ENCODE measurements around the gene BLACAT1.
"Not testable (repeated sequence)": the region's sequence is repeated elsewhere in the genome, so short reads cannot be mapped to it uniquely, and the experiment has no call there.

Gene BLACAT1

DNA sequence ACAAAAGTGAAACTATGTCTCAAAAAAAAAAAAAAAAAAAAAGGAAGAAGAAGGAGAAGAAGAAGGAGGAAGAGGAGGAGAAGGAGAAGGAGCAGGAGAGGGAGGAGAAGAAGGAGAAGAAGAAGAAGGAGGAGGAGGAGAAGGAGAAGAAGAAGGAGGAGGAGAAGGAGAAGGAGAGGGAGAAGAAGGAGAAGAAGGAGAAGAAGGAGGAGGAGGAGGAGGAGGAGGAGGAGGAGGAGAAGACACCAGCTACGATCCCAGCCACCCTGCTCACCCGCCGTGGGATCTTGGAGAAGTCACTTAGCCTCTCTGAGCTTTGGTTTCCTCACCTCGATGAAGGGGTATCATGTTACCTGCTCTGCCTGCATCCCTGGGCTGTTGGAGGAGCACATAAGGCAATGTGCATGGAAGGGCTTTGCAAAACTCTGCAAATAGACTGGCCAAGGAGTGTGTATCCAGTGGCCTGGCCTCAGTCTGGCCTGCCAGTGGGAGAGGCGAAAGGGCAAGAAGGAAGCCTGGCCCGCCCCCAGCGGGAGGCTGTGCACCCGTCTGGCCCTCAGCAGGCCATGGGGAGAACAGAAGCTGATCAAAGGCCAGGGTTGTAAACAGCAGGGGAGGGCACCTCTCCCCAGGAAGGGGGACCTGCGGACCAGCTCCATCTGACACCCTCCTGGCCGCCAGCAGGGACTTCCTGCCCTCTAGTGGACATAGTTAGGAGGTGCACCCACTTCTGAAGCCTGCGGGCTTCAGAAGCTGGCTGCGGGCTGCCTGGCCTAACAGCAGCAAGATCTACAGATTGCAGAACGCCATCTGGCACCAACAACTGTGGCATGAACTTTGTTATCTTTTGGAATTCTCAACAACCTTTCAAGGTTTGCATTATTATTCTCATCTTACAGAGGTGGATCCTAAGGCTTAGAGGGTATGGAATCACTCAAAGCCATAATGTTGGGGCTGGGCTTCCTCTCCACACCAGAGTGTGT is 29.4 kb upstream of the BLACAT1 start:
- peak in 38 of 51 donors; percentile 13 to 76 (median 54) for DNase-seq

DNA sequence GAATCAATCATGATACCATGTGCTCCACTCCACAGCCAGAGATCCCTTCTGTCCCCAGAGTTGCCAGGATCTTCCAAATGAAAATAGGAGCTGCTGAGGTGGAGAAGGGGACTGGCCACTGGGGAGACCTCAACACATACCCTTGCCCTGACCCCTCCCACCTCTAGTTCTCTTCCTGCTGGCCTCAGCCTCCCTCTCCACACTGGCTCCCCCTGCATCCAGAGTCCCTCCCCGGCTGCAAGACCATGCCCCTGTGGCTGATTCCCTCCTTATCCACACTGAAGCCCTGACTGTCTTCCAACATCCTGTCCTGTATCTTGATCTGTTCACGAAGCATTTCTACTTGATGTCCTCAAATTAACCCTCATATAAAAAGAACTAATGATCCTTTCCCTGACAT is 27.5 kb upstream of the BLACAT1 start:
- DNase-seq = no peak

DNA sequence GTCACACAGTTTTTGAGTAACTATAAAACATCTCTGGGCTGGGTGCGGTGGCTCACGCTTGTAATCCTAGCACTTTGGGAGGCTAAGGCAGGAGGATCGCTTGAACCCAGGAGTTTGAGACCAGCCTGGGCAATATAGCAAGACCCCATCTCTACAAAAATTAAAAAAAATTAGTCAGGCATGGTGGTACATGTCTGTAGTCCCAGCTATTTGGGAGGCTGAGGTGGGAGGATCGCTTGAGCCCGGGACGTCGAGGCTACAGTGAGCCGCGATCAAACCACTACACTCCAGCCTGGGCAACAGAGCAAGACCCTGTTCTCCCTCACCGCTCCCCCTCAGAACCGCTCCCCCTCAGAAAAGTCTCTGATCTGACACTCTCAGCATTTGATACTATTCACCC is 26.7 kb upstream of the BLACAT1 start:
- not testable (repeated sequence) for DNase-seq

DNA sequence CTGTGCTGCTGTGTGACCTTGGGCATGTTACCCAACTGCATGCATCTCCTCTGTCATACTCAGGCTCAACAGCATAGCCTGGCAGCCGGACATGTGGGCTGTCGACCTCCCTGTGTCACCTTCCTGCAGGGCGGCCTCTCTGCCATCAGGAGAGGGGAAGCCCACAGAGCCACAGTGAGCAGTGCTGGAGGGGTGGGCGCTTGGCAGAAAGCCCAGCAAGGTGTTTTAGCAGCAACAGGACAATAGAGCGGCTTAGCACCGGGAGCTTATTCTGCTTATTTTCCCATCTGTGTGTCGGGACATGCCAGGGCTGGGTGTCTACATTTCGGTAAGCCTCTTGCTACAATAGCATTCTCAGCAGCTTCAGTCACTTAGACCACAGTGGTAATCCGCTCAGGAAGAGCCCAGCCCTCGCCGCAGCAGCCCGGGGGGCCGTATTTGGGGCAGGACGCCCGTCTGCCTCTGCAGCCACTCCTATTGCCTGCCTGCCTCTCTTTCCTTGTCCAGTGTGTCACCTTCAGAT is 25.8 kb upstream of the BLACAT1 start:
- no peak for DNase-seq

DNA sequence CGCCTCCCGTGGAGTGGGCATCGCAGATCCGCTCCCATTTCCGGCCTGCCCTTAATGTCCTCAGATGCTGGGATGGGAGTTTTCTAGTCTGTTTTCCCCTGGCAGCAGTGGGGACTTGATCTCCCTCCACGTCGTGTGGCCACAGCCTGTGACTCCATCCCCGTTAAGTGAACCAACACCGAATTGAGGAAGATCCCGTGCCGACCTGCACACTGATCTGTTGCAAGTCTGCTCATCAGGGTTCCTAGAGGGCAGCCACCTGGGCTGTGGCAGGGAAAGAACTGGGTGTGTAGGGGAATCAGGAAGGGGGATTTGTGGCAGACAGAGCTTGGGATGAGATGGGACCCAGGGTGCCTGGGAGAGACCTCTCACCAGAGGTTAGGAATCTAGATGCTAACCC is 25.4 kb upstream of the BLACAT1 start:
- DNase-seq = no peak

DNA sequence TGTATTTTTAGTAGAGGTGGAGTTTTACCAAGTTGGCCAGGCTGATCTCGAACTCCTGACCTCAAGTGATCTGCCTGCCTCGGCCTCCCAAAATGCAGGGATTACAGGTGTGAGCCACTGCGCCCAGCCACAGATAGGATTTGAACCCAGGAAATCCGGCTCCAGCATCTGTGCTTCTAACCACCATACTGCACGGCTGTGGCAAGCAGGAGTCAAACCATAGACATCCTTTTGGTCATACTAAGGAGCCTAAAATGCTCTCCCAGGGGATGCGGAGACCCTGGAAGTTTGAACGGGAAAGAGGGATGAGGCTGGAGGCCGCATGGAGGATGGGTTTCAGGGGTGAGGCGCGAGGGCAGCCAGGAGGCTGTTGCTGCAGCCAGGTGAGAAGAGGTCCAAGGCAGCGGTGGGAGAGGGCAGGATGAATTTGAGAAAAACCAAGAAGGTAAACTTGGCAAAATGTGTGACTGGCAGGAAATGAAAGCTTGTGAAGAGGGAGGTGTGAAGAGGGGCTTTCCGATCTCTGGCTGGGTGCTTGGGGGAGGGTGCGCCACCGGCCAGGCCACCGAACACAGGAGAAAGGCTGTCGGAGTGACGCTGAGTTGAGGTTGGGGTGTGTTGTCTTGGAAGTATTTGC is 24.6 kb upstream of the BLACAT1 start:
- no peak for DNase-seq

DNA sequence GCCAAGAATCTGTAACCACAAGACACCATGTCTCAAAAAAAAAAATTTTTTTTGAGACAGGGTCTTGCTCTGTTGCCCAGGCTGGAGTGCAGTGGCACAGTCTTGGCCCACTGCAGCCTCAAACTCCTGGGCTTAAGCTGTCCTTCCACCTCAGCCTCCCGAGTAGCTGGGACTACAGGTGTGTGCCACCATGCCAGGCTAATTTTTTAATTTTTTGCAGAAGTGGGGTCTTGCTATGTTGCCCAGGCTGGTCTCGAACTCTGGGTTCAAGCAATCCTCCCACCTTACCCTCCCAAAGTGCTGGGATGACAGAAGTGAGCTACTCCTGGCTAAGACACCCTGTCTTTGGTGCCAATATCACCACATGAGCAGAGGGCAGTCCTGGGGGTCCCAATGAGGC is 23.1 kb upstream of the BLACAT1 start:
- not testable (repeated sequence) for DNase-seq

DNA sequence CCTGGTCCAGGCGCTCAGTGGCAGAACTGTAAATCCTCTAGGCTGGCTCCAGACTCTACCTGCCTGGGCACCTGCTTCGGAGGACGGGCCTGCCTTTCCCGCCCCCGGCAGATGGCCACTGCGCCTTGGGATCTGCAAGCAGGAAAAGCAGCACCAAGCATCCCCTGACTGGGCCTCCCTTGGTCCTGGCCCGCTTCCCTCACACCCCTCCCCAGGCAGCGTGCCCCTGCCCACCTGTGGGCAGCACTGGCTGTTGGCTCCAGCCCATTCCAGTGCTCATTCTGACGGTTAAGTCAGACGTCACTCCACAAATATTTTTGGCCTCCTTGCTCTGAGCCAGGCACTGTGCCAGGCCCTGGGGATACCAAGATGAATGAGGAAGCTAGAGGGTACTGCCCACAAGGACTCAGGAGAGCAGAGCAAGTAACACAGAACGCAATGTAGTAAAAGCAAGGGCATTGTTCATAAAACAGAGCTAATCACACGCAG is 22.0 kb upstream of the BLACAT1 start:
- peak in 7 of 51 donors; percentile 16 to 60 (median 33) for DNase-seq

DNA sequence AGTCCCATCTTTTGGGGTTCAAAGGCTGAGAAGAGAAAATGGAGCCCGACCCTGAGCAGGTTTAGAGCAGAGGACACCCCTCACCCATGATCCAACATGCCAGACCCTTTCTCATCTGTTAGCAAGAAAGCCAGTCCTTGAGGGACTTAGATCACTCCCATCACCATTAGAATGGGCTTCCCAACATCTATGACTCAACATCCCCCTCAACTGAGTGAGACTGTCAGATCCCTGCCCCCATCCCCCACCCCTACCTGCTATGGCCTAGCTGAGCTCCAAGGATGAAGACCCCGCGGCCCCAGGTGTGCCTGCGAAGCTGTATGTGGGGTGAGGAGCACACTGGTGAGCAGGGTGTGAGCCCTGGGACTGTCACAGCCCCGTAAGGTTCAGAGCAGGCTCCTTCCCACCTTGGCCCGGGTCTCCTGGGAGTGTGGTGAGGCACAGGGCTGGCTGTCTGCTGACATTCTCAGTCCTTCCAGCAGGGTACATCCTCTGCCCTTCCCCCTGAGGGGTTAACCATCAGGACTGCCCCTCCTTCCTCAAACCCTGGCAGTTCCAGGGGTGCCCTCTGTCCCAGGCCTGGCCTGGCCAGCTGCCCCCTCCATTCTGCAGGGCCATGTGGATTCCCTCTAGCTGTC is 21.4 kb upstream of the BLACAT1 start:
- DNase-seq = no peak

DNA sequence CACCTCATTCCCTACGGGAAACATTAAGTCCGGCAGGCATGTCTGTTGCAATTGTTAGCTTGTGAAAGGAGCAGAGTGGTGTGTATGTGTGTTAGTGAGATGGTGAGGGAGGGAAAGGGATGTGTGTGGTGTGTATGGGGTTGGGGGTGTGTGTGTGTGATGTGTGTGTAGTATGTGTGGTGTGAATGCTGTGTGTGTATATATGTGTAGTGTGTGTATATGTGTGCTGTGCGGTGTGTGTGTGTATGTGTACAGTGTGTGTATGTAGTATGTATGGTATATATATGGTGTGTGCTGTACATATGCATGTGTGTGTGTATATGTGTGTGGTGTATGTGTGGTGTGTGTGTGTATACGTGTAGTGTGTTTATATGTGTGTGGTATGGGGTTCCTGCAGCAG is 20.8 kb upstream of the BLACAT1 start:
- no peak for DNase-seq

DNA sequence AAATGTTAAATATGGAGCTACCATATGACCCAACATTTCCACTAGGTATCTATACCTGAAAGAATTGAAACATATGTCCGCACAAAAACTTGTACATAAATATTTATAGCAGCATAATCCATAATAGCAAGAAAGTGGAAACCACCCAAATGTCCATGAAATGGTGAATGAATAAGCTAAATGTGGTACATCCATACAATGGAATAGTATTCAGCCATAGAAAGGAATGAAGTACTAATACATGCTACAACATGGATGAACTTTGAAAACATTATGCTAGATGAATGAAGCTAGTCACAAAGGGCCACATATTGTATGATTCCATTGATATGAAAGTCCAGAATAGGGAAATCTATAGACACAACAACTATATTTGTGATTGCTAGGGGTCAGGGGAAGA is 20.0 kb upstream of the BLACAT1 start:
- no peak for DNase-seq

DNA sequence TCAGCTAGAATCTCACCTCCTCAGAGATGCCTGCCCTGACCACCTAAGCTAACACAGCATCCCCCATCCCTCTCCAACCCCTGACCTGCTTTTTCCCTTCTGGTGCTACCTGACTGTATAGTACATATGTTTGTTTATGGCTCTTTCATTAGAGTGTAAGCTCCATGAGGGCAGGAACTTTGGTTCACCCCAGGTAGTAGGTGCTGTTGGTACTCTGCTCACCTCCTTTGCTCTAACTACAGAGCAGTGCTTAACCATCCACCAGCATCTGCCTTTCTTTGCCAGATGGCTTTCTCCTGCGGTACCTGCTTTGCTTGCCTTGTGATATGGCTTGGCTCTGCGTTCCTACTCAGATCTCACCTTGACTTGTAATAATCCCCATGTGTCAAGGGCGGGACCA is 18.7 kb upstream of the BLACAT1 start:
- no peak for DNase-seq

DNA sequence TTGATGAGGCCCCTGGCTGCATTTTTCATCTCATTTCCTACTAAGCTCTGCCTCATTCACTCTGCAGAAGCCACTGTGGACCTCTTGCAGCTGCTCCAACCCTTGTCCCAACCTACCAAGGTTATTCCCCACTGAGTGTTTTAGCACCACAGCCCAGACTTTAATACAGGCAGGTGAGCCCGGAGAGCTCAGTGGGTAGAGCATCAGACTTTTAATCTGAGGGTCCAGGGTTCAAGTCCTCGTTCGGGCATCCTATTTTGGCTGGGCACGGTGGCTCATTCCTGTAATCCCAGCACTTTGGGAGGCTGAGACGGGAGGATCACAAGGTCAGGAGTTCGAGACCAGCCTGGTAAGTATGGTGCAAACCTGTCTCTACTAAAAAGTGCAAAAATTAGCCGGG is 18.1 kb upstream of the BLACAT1 start:
- no peak for DNase-seq

DNA sequence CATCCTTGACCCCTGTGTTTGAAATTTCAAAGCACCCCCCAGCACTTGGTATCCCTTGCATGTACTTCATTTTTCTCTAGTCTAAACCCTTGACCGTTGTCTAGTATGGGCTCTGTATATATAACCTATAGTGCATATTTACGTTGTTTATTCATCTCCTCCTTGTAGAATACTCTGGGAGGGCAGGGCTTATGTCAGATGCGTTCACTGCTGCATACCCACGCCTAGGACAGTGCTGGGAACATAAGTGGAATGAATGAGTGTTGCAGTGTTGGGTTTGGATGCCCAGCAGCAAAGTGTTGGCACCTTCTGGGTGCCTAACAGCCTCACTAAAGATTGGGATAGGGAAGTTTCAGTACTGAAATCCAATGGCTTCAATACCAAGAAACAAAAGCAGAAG is 17.6 kb upstream of the BLACAT1 start:
- DNase-seq = no peak

DNA sequence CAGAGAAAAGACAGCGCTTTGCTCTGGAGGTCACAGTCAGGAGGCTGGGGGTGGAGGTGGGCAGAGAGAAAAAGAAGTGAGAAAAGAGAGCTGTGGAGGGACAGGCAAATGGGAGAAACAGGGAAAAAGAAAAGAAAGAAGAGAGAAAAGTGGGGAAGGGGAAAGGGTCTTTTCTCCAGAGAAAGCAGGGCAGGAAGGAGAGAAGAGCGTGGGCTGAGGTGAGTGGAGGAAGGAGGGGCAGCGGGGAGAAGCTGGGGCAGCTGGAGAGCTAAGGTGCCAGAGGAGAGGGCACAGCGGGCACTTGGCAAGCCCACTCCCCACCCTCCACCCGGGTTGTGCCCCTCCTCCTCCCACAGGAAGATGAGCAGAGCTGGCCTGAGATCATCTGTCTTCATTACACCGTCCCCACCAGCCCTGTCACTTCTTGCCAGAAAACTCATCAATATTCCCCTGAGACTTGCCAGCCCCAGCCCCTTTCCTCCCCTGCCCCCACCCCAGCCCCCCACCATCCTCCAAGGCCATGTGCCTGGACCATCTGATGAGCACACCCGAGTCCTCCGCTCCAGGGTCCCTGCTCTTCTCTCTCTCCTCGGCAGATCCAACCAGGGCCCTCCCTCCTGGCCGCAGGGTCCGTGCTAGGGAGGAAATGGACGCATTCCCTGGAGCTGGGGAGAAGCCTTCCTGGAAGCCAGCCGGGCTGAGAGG is 17.0 kb upstream of the BLACAT1 start:
- DNase-seq = no peak

DNA sequence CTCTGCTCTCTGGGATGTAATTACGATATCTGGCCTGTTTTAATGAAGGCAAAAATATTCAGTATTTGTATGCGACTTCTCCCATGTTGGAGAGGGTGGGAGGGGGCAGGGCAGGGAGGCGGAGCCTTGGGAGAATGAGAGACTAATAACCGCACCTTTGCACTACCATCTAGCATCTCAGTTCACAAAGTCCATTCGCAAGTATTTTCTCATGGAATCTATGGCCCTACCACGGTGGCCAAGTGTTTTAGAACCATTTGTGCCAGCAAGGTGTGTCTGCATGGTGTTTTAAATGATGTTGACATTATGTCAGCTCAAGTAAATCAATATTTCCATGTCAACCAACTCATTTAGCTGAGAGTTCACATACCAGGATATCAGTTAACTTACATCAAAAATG is 14.3 kb upstream of the BLACAT1 start:
- DNase-seq = no peak

DNA sequence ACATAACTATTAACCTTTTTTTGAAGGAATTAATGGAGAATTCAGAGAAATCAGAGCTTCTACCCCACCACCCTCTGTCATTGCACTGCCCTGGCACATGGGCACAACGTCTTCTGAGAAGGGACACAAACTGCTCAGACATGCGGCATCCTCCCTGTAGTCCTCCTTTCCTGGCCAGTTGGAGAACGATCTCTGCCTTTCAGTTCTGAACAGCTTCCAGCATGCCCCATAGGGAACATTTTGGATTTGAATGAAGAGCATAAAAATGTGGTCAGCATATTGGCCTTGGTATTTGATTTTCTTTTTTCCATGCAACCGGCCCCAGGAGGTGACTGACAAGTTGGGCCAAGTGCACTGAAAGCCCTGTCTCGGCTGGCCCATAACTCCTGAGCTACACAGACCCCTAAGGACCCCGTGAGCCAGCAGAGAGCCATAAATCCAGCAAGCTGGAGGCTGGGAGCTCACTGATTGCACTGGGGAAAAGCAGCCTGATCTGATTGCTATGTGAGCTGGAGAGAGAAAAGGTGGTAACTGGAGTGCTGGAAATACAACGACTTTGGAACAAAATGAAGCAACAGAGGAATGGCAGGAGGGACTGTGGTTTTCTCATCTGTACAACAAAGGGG is 10.9 kb upstream of the BLACAT1 start:
- no peak for DNase-seq

DNA sequence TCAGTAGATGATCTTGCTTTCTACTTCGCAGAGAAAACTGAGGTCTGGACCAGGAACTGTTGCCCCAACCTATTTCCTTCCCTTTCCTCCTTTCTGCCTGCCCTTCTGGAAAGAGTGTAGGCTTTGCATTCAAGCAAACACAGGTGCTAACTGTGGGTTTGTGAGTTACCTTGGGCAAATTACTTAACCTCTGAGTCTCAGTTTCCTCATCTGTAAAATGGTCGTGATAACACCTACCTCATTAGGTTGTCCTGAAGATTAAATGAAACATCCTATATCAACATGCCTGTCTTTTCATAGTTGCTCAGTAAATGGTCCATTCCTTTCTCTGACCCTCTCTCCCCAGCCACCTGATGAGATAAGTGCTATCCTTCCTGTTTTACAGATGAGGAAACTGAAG is 9.5 kb upstream of the BLACAT1 start:
- DNase-seq = no peak

DNA sequence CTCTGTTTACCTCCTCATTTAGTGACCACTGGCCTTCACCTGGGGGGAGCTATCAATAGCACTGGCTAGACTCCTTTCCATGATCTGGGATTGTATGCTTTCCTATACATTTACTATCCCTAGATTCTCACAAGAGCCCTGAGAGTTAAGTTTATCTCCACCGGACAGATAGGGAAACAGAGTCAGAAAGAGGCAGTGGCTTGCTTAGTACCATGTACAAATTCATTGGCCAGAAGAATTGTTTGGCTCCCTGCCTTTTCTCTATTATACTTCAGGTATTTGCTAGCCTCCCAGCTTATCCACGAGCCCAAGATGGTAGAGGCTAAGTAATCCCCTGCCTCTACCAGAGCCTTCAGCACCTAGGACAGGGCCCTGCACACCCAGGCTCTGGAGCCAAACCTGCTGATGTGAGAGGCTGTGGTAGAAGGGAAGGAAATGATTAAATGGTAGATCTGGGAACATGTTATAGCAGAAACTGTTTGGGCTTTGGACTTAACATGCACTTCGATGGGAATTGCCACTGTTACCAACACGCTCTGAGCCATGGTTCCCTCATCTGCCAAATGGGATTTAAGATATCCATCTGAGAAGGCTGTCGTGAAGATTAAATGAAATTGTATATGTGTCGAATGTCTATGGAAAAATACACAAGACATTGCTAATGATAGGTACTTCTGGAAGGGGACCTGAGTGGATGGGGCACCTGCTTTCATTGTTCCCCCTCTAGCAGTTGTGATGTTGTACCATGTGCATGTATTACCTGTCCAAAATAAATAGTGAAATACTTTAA is 3.1 kb upstream of the BLACAT1 start:
- no peak for DNase-seq

All from hypothalamus (tissue), 51 donors.